Measurements from ENCODE around the gene PDE6B.

GRCh38 chr4:600166-600565 is 25.2 kb upstream of the PDE6B start:
- TF ChIP-seq CTCF (IDR thresholded peaks at IDR 0.05) (no peak), POLR2A (IDR thresholded peaks at IDR 0.05) (no peak), EP300 (IDR thresholded peaks at IDR 0.05) (no peak)
